NCI-H1694 (cell line): ENCODE results near the gene BCKDHA.
"Not testable (repeated sequence)": the region's sequence is repeated elsewhere in the genome, so short reads cannot be mapped to it uniquely, and the experiment has no call there.

ENCODE experiments used
- DNase-seq: peaks from one replicate; lab custom pipeline; 2025; lab: John Stamatoyannopoulos, UW

BCKDHA gene

DNA sequence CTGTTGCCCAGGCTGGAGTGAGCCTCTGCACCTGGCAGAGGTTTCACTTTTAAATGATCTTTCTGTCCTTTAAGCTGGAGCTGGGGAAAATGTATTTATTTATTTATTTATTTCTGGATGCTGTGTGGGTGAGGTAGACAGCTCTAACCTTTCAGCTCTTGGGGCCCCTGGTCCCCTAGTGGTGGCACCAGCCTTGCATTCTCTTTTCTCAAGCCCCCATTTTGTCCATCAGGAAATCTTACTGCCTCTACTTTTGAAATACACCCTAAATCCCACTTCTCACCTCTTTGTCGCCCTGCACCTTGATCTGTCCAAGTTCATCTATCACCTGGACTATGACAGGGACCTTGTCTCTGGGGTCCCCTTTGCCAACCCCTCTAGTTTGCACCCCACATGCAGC lies 31.5 kb upstream of the BCKDHA start:
- no peak for DNase-seq

DNA sequence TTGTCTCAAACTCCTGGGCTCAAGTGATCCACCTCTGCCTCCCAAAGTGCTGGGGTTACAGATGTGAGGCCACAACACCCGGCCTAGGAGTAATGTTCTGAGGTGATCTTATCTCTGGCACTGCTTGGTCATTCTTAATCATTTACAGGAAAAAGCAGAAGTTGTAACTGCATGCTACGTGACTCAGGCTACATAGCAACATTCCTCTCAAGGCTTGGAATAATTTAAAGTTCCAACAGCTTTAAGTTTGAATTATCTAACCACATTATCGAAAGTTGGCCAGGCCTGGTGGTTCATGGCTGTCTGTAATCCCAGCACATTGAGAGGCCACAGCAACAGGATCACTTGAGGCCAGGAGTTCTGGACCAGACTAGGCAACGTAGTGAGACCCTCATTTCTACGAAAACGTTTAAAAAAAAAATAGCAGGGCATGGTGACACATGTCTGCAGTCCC lies 29.7 kb upstream of the BCKDHA start:
- DNase-seq, result no peak

DNA sequence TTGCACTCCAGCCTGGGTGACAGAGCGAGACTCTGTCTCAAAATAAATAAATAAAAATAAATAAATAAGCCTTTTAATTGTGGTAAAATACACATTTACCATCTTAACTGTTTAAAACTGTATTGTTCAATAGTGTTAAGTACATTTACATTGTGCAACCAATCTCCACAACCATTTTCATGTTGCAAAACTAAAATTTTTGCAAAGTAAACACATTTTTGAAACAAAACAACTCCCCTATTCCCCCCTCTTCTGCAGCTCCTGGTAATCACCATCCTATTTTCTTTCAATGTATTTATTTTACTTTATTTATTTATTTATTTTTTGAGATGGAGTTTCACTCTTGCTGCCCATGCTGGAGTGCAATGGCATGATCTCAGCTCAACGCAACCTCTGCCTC lies 27.8 kb upstream of the BCKDHA start:
- DNase-seq, result no peak

DNA sequence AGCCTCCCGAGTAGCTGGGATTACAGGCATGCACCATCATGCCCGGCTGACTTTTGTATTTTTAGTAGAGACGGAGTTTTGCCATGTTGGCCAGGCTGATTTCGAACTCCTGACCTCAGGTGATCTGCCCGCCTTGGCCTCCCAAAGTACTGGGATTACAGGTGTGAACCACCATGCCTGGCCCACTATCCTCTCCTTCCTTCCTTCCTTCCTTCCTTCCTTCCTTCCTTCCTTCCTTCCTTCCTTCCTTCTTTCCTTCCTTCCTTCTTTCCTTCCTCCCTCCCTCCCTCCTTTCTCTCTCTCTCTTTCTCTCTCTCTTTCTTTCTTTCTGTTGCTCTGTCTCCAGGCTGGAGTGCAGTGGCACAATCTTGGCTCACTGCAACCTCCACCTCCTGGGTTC lies 26.5 kb upstream of the BCKDHA start:
- not testable (repeated sequence) for DNase-seq

DNA sequence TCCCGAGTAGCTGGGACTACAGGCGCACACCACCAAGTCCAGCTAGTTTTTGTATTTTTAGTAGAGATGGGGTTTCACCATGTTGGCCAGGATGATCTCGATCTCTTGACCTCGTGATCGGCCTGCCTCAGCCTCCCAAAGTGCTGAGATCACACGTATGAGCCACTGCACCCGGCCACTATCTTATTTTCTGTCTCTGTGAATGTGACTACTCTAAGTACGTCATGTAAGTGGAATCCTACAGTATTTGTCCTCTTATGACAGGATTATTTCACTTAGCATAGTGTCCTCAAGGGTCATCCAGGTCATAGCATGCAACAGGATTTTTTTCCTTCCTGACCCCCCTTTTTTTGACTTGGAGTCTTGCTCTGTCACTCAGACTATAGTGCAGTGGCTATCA lies 26.1 kb upstream of the BCKDHA start:
- DNase-seq, result no peak

DNA sequence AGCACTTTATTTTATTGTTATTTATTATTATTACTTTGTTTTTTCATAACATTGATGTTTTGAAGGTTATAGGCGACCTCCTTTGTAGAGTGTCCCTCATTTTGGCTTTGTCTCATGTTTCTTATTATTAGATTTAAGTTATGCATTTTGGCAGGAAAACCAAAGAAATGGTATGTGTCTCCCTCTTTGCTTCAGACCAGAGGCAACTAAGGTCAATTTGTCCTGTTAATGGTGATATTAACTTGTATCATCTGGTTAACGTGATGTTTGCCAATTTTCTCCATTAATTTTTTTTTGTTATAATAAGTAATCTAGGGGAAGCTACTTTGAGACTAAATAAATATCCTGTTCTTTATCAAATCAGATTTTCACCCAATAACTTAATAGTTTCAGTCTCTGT lies 25.1 kb upstream of the BCKDHA start:
- no peak for DNase-seq

DNA sequence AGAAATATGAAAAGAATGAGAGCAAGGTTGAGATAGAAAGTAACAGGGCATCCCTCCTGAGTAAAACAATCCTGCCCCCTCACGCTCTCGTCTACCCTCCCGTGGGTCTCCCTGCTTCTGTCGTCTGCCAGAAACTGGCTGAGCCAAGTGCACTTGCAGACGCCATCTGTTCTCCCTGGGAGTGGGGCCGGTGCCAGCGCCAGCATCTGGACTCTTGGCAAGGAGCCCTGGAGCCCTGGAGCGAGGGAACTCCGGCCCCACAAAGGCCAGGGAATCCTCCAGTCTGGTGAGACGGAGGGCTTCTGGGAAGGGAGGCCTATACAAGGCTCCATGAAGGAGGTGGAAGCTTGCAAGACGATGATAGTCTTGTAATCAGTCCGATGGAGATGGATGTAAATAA lies 23.6 kb upstream of the BCKDHA start:
- DNase-seq, result peak; percentile 94

DNA sequence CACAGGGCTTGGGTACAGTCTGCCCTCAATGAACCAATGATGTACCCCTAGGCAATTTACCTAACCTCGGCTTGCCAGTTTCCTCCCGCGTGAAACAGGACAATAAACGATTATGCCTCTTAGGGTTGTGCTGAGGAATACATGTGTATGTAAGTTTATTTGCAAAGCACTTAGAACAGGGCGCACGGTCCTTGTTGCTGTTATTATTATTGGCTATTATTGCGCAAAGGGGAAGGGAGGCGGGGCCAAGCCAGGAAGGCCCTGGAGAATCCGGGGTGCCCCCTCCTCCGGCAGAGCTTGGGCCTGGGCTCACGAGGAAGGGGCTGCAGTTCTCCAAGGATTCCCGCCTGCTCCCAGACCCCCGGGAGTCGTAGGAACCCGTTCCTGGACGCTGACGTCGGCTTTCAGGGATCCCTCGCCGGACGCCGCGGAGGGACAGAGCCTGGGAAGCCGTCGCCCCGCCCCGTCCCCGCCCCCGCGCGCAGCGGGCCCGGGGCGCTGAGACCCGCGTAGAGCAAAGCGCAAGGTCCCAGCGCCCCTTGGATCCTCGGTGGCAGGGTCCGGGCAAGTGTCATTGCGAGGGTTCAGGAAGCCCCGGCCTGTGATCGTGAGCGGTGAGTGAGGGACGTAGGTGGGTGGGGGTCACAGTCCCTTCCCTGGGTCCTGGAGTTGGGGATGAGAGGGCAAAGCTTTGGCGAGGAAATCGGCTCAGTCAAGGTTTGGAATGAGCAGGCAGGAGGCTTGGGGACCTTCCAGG lies 21.2 kb upstream of the BCKDHA start, which contains the start of gene TMEM91:
Gene TMEM91, plus strand, starts transcription at position 293 of the 757 bp plus-strand sequence. CDS start 1,777 bp downstream, outside the sequence.
- no peak for DNase-seq

DNA sequence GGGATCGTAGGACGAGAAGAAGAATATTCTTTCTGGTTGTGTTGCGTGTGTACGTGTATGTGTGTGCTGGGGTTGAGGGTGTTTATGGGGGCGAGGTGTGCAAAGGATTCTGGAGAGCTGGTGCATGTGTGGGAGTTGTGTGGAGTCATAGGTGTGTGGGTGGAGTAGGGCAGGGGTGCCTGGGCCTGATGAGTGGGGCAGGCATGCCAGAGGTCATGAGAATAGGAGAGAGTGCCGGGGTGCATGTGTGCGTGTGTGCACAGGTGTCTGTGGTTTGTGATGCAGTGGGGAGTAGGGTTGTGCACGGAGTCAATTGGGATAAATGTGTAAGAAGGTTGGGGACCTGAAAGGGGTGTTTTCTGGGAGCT lies 20.6 kb upstream of the BCKDHA start:
- no peak for DNase-seq

DNA sequence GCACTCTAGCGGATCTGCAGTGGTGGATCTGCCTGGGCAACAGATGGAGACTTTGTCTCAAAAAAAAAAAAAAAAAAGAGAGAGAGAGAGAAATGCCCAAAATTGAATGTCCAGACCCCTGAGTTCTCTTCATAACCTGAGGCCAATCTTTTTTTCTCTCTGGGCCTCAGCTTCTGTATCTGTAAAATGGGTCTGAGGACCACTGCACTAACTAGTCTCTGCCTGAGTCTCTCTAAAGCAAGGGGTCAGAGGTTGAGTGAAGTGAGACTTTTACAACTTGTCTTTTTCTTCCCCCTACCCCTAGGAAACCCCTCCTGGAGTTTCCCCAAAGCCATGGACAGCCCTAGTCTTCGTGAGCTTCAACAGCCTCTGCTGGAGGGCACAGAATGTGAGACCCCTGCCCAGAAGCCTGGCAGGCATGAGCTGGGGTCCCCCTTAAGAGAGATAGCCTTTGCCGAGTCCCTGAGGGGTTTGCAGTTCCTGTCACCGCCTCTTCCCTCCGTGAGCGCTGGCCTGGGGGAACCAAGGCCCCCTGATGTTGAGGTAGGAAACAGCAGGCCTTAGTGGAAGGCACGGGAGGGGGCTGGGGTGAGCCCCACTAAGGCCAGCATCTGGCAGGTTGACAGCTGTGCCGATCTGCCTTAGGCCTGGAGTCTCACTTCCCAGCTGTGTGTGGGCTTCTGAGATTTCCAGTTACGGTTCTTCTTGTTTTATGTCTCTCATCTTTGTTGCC lies 19.5 kb upstream of the BCKDHA start:
- no peak for DNase-seq

DNA sequence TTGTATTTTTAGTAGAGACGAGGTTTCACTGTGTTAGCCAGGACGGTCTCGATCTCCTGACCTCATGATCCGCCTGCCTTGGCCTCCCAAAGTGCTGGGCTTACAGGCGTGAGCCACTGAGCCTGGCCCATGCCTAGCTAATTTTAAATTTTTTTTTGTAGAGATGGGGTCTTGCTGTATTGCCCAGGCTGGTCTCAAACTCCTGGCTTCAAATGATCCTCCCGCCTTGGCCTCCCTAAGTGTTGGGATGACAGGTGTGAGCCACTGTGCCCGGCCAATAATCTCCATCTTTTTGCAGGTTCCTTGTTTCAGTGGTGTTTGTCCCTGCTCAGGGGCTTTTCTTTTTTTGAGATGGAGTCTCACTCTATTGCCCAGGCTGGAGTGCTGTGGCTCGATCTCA lies 16.1 kb upstream of the BCKDHA start:
- not testable (repeated sequence) for DNase-seq

DNA sequence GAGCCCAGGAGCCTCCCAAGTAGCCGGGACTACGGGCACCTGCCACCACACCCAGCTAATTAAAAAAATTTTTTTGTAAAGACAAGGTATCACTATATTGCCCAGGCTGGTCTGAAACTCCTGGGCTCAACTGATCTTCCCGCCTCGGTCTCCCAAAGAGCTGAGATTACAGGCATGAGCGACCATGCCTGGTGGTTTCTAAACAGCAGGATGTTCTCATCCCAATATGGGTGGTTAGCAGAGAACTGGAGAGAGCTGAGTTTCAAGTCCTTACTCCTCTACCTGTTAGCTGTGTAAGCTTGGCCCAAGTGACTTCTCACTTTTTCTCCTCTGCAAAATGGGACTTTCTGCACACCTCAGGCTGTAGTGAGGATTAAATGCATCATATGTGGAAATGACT lies 13.3 kb upstream of the BCKDHA start:
- DNase-seq, result no peak

DNA sequence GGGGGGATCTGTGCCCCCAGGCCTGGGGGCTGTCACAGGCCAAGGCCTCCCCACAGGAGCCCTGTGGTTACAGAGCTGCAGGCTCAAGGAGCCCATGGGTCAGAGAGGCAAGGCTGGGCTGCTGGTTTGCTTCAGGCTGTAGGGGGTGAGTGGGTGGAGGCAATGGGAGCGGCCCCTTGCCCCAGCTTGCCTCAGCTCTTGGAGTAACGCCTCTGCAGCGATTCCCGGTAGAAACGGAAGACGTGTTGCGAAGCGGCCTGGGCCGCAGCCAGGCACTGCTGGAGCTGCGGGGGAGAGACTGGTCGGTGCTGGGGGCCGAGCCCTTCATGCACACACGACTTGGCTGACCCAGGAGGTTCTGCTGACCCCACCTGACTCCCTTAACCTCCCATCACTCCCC lies 11.2 kb upstream of the BCKDHA start:
- no peak for DNase-seq

DNA sequence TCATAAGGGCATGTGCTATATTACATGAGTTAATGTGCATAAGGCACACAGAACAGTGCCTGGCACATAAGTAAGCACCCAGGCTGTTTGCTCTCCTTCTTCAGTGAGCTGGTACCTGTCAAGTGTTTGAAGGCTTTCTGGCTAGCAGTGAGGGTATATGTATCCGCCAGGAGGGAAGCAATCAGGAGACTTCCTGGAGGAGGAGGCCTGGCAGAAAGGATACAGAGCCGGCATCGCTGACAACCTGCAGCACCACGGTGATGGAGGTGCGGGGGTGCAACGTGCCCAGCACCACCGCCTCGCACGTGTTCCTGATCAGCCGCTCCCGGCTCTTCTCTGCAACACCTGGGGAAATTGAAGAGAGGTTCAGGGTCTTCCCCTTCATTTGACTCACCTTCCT lies 6.0 kb upstream of the BCKDHA start:
- DNase-seq, result no peak

DNA sequence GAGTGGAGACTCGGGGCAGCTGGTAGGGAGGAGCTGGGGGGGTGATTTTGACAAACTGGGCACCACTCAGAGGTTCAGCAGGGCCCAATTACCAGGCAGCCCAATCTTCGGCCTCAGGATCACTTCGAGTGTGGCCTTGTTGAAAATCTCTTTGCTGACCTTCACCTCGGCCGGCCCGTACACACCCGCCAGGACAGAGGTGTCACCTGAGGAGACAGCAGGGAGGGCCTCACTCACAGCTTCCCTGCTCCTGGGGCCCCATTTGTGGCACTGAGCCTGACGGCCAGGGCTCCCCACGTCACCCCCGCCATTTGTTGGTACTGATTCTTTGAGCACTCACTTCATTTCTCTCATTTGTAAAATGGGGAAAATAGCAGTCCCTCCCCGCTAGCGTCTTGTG lies 4.8 kb upstream of the BCKDHA start:
- DNase-seq, result no peak

DNA sequence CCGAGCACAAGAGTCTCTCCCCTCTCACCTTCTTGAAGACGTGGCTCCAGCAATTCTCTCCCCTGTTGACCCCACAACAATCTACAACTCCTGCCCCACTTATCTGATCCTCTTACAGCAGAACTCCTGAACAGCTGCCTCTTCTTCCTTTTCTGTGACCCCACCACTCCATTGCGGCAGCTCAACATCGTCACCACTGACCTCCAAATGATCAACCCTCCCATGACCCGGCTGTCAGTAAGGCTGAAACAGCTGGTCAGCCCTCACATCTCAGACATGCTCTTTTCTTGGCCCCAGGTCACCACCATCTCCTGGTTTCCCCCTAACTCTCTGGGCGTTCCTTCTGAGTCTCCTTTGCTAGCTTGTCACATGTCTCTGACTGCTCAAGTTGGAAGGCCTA lies 2.3 kb upstream of the BCKDHA start:
- no peak for DNase-seq

DNA sequence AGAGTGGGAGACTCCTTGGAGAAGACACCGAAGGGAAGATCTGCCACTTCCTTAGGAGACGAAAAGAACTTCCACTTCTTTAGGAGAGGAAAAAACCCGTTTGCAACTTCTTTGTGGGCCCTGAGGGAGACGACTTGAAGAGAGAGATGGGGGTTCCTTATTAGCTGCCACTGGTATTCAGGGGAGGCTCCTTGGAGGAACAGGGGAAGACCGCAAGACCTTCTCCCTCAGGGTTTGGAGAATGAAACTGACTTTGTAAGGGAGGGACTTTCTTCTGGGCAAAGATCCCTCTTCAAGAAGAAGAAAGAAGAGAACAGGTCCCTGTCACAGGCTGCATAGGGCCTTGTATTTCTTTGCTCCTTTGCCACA lies 416 bp downstream of the BCKDHA start:
- no peak for DNase-seq

DNA sequence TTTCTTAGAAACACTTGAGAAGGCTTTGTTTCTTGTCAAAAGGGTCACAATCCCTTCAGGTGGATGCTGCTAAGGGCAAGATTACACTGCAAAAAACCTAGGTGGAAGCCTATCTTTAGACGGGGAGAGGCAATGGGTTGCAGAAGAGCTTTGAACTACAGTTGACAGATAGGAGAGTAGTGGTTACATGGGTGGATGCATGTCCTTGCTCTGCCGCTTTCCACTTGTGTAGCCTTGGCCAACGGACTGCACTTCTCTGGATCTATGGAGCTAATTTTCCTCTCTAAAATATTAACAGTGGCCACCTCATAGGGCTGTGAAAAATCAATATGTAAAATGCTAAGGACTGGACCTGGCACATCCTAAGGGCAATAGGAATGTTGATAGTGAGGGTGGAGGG lies 980 bp downstream of the BCKDHA start:
- no peak for DNase-seq

DNA sequence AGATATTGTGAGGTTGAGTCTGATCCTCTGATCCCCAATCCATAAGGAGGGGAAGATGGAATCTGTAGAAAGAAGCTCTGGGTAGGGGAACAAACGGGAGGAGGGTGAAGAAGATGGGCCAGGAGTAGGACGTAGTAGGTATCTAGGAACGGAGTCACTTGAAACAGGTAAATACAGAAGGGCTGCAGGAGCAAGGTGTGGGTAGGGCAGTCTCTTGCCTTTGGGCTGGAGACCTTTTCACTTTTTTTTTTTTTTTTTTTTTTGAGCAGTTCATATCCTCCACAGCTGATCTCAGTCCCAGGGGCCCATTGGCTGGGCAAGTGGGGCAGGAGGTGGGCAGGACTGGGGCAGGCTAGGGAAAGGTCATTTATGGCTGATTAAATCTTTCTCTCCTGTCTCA lies 1.5 kb downstream of the BCKDHA start:
- no peak for DNase-seq

DNA sequence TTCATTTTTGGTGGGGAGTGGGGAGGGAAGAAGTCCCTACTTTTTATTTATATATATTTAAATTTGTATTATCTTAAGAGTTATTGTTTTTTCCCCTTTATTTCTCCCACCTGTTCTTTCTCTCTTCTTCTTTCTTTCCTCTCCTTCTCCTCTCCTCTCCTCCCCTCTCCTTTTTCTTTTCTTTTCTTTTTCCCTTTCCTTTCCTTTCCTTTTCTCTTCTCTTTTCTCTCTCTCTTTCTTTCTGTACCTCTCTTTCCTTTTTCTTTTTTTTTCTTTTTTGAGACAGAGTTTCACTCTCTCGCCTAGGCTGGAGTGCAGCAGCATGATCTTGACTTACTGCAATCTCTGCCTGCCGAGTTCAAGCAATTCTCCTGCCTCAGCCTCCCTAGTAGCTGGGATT lies 1.9 kb downstream of the BCKDHA start:
- DNase-seq, result no peak

DNA sequence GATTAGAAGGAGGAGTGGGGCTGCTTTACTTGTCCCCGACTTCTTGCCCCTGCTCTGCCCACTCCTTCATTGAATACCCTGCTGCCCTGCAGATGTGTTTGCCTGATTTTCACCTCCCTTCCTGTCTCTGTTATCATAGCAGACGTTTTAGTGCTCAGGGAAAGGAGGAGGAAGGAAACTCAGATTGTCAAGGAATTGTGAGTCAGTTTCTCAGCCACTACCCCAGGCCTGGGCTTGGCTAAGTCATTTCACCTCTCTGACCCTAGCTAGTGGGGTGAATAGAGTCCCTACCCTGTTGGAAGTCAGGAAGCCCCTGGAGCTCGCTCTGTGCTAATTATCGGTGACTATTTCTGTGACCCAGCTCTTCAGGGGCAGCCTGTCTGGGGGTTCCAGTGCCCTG lies 3.9 kb downstream of the BCKDHA start:
- DNase-seq, result no peak

DNA sequence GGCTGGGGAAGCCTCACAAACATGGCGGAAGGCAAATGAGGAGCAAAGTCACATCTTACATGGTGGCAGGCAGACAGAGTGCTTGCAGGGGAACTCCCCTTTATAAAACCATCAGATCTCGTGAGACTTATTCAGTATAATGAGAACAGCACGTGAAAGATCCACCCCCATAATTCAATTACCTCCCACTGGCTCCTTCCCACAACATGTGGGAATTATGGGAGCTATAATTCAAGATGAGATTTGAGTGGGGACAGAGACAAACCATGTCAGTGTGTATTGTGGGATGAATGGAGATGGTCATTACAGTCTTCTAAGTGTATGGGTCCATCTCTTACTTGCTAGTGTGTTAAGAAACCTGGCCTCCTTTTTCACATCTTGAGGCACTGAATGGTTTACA lies 4.4 kb downstream of the BCKDHA start:
- DNase-seq, result no peak

DNA sequence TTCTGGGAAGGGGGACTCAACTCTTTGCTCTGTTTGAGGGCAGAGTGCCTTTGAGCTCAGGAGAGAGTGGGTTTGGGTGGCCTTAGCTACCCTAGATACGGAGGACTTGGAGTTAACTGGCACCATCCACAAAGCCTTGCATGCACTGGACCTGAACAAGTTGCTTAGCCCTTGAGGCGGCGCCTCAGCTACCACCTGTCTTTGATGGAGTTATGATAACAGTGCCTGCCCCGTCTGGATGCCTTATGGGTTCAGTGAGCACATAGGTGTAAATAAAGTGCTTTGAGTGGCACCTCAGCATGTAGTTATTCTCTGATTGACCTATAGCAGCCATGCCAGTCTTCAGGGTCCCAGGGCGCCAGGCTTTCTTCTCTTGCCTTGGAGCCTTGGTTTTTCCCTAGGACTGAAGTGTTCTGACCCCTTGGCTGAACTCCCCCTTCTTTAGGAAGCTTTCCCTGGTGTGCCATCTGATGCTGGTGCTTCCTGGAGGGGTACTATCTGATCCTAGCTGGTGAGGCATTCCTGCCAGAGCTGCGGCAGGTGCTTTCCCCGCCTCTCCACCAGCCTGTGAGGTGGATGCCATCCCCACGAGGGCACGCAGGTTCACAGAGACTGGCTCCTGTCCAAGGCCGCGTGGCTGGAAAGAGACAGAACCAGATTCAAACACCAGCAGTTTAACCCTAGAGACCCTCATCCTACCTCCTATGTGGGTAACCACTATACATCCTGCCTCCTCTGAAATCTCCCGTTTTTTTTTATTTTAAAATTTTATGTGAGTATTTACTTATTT lies 5.8 kb downstream of the BCKDHA start:
- DNase-seq, result no peak
